DMS 273 treated with DMSO at 0.1 percent for 48 hours (cell line): ENCODE data around the gene ANO6.
"Not testable (repeated sequence)": the region's sequence is repeated elsewhere in the genome, so short reads cannot be mapped to it uniquely, and the experiment has no call there.

Experiments used
- DNase-seq: peaks from one replicate; lab custom pipeline; 2025; lab: John Stamatoyannopoulos, UW

Gene ANO6

DNA sequence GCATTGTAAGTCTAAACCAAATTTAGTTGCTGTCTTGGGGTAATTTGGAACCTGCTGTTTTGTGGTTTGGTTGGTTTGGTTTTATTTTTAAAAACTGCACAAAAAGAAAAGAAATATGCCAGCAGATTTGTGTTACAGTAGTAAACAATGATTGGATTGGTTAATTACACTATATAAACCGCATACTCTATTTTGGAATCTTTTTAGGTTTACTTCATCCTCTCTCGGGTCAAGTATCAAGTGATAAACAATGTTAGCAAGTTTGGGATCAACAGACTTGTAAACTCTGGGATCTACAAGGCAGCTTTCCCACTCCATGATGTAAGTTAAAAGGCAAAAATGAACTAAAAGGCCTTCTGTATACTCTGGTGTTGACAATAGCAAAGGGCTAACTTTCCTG, 132.4 kb downstream of the ANO6 start:
- no peak for DNase-seq

DNA sequence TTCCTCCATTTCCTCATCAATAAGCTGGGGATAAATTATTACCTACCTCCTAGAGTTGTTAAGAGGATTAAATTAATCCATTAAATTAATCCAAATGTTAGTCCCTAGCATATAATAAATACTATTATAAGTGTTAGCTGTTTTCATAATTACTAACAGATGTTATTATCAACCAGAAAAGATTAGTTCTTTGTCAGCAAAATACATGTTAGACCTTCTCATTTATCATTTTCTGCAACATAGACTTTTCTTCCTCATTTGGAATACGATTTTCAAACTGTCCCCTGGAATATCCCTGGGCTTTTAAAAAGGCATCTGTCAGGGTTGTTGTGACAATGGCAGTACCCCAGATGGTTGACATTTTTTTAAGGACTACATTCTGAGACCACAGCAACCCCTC, 133.1 kb downstream of the ANO6 start:
- no peak for DNase-seq

GRCh38 chr12:45349916-45350315, 134.0 kb downstream of the ANO6 start:
- no peak for DNase-seq

DNA sequence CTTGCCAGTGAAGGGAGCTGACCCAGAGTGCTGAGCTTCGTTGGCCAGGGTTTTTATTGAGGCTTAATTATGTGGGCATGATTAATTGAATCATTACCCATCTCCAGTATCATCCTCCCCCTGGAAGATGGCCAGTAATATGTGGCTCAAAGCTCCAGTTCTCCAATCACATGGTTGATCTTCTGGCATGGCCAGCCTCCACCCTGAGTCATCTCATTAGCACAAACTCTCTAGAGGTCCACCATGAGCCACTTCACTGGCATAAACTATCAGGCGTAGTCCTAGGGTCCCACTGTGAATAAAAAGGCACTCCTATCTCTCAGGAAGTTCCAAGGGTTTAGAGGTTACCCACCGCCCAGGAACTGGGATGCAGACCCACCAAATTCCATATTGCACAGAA, 135.0 kb downstream of the ANO6 start:
- no peak for DNase-seq

DNA sequence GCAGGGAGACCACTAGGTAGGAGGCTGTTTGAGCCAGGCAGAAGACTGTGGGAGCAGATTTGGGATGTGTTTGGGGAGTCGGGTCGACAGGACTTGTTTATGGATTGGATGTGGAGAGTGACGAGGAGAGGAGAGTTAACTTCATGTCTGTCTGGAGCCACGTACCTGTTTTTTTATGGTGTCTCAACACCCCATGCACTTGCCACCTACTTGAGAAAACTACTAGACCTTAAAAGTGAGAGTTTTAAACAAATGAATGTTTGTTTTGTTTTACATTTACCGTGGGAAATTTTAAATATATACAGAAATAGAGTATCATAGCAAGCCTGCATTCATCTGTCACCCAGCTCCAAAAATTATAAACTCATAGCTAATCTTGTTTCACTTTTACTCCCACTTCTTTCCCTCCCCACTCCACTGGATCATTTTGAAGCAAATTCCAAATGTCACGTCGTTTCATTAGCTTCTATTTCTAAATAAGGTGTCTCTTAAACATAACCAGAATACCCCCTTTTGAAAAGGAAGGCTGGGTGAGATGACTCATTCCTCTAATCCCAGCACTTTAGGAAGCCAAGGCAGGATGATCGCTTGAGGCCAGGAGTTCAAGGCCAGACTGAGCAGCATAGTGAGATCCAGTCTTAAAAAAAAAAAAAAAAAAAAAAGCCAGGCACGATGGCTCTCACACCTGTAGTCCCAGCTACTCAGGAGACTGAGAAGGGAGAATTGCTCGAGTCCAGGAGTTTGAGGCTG, 136.2 kb downstream of the ANO6 start:
- DNase-seq = no peak

GRCh38 chr12:45353944-45354343, 138.0 kb downstream of the ANO6 start:
- no peak for DNase-seq

- DNase-seq = no peak
Observed at GRCh38 chr12:45354399-45354798, 138.5 kb downstream of the ANO6 start.

GRCh38 chr12:45355730-45356129, 139.8 kb downstream of the ANO6 start:
- DNase-seq = no peak

GRCh38 chr12:45356822-45357538, 141.1 kb downstream of the ANO6 start:
- no peak for DNase-seq

- no peak for DNase-seq
Observed at GRCh38 chr12:45357539-45358417, 141.9 kb downstream of the ANO6 start.

DNA sequence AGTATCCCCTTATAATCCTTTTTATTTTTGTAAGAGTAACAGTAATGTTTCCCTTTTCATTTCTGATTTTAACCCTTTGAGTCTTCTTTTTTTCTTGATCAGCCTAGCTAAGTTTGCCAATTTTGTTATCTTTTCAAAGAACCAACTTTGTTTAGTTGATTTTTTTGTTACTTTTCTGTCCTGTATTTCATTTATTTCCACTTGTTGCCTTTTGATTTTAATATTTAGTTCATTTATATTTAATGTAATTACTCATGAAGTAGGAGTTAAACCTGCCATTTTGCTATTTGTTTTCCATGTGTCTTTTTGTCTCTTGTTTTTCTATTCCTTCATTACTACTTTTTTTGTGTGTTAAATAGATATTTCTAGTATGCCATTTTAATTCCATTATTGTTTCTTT, 146.4 kb downstream of the ANO6 start:
- DNase-seq = no peak

GRCh38 chr12:45363903-45364302, 148.0 kb downstream of the ANO6 start:
- DNase-seq = no peak

- no peak for DNase-seq
Observed at GRCh38 chr12:45368841-45369489, 153.1 kb downstream of the ANO6 start.

DNA sequence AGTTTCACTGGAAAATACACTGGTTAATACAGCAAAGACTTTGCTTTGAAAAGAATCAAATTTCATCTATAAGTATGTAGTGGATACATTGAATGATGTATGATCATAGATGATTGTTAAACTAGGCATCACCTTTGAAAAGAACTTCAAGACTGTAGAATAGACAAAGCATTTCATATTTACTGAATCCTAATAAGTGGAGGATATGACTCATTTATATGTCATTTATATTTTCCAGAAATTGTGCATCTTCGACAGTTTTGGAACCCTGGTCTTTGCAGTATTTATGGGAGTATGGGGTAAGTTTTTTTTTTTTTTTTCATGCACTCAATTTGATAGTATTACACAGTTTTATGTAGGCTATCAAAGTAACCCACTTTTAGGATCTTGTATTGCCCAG, 161.9 kb downstream of the ANO6 start:
- no peak for DNase-seq

- no peak for DNase-seq
Observed at GRCh38 chr12:45379261-45379660, 163.4 kb downstream of the ANO6 start.

DNA sequence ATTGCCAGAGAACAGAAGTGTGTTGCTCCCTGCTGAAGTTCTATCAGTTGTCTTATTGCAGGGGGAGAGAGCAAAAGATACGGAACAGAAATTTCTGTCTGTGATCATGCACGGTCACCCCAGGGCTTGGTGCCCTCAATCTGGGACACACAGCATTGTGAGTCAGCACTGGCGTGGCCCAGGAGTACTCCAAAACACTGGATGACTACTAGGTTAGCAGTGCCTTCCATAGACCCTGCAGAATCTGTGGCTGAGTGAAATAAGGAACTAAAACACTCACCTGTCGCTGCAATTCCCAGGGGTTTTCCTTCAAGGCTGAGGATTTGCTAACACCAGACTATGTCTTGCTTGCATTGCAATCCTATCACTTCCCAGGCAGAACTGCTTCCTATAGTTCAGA, 165.5 kb downstream of the ANO6 start:
- no peak for DNase-seq

GRCh38 chr12:45388545-45388944, 172.7 kb downstream of the ANO6 start:
- no peak for DNase-seq

DNA sequence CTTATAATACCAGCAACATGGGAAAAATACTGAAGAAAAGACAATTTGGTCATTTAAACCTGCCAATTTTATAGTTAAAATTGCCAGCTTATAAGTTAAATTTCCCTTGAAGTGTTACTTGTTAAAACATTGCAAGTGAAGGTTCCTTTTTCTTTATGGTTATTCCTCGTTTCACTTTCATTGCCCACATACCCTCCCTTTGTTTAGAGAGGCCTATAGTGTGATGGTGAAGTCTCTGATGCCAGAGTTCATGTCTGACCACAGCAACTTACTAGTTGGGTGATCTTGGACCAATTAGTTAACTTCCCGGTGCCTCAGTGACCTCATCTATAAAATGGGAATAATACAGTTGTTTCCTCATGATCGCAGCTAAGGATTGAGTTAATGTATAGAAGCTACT, 173.5 kb downstream of the ANO6 start:
- DNase-seq = no peak

DNA sequence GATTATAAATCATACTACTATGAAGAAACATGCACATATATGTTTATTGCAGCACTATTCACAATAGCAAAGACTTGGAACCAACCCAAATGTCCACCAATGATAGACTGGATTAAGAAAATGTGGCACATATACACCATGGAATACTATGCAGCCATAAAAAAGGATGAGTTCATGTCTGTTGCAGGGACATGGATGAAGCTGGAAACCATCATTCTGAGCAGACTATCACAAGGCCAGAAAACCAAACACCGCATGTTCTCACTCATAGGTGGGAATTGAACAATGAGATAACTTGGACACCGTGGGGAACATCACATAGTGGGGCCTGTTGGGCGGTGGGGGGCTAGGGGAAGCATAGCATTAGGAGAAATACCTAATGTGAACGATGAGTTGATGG, 181.6 kb downstream of the ANO6 start:
- DNase-seq = not testable (repeated sequence)

GRCh38 chr12:45398552-45398951, 182.7 kb downstream of the ANO6 start:
- DNase-seq = no peak

DNA sequence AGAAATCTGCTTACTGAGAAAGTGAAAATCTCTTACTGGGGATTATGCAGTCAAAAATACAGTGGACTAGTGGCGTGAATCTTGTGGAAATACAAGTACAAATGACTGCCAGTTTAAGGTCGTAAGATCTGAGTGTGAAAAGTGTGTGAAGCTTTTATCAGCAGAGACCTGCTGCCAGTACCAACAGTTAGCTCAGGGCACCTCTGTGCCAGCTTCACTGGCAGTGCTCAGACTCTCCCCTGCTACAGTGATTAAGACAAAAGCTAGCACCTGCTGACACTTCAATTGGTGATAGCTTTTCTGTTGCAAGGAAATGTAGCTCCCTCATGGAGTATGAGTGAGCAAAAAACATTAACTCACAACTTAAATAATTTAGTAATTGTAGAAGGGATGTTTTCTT, 185.1 kb downstream of the ANO6 start:
- DNase-seq = no peak

DNA sequence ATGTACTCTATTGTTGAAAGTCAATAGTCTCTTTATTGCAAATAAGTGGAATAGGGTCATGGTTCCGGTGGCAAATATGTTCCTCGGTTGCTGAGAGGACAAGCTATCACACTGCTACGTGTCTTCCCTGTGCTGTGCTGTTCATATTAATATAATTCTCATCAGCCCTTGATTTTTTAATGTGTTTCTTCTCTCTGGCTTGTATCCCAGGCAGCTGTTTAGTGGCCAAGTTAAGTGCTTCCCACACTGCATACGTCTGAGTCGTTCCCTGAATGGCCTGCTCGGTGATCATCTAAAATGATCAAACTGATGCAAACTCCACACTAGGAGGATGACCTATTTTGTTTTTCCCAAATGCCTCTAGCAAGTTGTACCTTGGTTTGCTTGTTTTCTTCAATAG, 186.4 kb downstream of the ANO6 start:
- no peak for DNase-seq
